ENCODE data around the gene RET.

Gene RET

GRCh38 chr10:43110338-43111071 lies 33.6 kb downstream of the RET start:
- no peak for TF ChIP-seq CTCF (conservative IDR thresholded peaks at IDR 0.05; ENCODE audit: control insufficient read depth, insufficient read depth, low read depth, low read length)
- DNase-seq (ENCODE audit: low read depth), result peak; percentile 32

GRCh38 chr10:43111101-43111500 lies 34.2 kb downstream of the RET start:
- no peak for DNase-seq (ENCODE audit: low read depth)
- TF ChIP-seq CTCF (conservative IDR thresholded peaks at IDR 0.05; ENCODE audit: control insufficient read depth, insufficient read depth, low read depth, low read length), result no peak
- no peak overlapping the region for H3K4me3 ChIP-seq (ENCODE audit: control insufficient read depth, low read depth, low read length)

More at GRCh38 chr10:43110338-43111071, 33.6 kb downstream of the RET start:
- H3K4me3 ChIP-seq (ENCODE audit: control insufficient read depth, low read depth, low read length), result no peak overlapping the region

GRCh38 chr10:43111921-43112607 lies 35.2 kb downstream of the RET start:
- no peak for DNase-seq (ENCODE audit: low read depth)
- no peak overlapping the region for H3K4me3 ChIP-seq (ENCODE audit: control insufficient read depth, low read depth, low read length)
- no peak for TF ChIP-seq CTCF (conservative IDR thresholded peaks at IDR 0.05; ENCODE audit: control insufficient read depth, insufficient read depth, low read depth, low read length)

- no peak for TF ChIP-seq CTCF (conservative IDR thresholded peaks at IDR 0.05; ENCODE audit: control insufficient read depth, insufficient read depth, low read depth, low read length)
- DNase-seq (ENCODE audit: low read depth), result no peak
- H3K4me3 ChIP-seq (ENCODE audit: control insufficient read depth, low read depth, low read length), result no peak overlapping the region
These were observed 35.7 kb downstream of the RET start for GRCh38 chr10:43112608-43112961.

GRCh38 chr10:43113201-43114087 lies 36.6 kb downstream of the RET start:
- no peak overlapping the region for H3K4me3 ChIP-seq (ENCODE audit: control insufficient read depth, low read depth, low read length)
- no peak for TF ChIP-seq CTCF (conservative IDR thresholded peaks at IDR 0.05; ENCODE audit: control insufficient read depth, insufficient read depth, low read depth, low read length)
- DNase-seq (ENCODE audit: low read depth), result no peak

GRCh38 chr10:43114088-43114742 lies 37.3 kb downstream of the RET start:
- TF ChIP-seq CTCF (conservative IDR thresholded peaks at IDR 0.05; ENCODE audit: control insufficient read depth, insufficient read depth, low read depth, low read length), result no peak
- no peak for DNase-seq (ENCODE audit: low read depth)
- no peak overlapping the region for H3K4me3 ChIP-seq (ENCODE audit: control insufficient read depth, low read depth, low read length)

All from fibroblast of mammary gland (primary cell).